GM18868 (cell line): Measurements from ENCODE around the gene NDUFB10.
"Not testable (repeated sequence)": the region's sequence is repeated elsewhere in the genome, so short reads cannot be mapped to it uniquely, and the experiment has no call there.

Source experiments
- ATAC-seq: cut with Tn5 transposase; IDR thresholded peaks from one replicate; pipeline ENCODE4 v1.9.1; 2021; ENCODE audit warnings: mild to moderate bottlenecking, moderate library complexity; ENCODE audit not compliant: unreplicated experiment

Gene NDUFB10

DNA sequence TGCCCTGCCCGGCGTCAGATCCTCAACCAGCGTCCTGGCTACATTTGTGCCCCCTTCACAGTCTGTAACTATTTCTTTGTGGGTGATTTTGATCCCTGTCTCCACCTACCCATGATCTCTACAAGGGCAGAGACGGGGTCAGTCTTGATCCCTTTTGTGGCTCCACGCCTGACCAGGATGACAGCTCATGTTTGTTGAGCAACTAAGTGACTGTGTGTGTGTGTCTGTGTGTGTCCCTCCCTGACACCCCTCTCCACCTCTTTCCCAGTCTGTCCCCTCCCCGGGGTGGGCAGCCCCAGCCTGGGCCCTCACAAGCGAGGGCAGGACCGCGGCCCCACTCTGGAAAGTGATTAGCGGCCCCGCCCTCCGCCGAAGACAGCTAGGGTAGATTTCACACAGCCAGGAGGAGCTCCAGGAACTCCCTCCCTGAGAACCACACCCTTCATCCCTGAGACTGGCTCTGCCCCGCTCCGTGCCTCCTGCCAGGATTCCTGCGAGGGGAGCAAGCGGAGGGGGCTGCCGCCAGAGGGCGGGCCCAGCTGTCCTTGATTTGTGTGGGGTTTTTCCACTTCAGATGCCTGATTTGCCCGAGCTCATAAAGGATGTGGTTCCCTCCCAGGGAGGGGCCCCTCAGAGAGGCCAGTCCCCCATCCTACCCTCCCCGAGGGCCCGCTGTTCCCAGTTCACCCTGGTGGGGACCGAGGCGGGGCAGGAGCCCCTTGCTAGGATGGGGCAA is 35.9 kb upstream of the NDUFB10 start:
- no peak for ATAC-seq

DNA sequence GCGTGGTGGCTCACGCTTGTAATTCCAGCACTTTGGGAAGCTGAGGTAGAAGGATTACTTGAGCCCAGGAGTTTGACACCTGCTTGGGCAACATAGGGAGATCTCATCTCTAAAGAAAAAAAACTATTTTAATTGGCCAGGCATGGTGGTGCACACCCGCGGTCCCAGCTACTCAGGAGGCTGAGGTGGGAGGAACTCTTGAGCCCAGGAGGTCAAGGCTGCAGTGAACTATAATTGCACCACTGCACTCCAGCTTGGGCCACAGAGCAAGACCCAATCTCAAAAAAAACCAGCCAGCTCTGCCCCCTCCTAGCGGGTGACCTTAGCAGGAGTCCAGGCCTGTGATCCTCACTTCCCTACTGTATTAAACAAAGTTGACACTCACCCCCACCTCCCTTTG is 35.2 kb upstream of the NDUFB10 start:
- no peak for ATAC-seq

DNA sequence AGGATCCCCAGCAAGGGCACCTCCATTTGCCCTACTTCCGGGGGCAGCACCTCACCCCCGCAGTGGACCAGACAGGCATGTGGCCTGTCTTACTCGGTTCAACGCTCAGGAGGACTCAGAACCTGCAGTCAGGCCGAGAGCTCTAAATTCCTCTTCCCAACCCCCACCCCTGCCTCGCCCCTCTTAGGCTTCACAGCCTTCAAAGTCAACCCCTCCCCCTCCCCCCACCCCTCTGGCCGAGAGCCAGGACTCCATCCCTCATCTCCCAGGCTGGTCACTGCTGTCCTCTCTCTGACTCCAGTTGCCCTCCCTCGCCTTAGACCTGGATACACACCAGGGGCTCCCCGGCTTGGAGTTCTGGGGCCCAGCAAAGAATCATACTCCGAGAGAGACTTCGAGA is 33.1 kb upstream of the NDUFB10 start:
- no peak for ATAC-seq

DNA sequence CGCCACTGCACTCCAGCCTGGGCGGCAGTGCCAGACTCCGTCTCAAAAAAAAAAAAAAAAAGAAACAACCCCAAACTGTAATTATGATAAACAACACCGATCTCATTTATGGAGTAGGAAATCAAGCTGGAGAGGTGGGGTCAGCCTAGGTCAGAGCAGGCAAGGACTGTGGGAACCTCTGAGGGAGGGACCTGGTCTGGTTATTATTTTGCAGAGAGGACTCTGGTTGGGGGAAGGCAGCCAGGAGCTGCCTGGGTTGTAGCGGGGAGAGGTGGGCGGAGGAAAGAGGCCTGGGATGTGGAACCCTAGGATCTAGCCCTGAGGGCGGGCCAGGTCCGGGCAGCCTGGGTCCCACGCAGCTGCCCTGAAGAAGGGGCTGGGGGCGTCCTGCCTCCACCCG is 30.2 kb upstream of the NDUFB10 start:
- ATAC-seq, result no peak

DNA sequence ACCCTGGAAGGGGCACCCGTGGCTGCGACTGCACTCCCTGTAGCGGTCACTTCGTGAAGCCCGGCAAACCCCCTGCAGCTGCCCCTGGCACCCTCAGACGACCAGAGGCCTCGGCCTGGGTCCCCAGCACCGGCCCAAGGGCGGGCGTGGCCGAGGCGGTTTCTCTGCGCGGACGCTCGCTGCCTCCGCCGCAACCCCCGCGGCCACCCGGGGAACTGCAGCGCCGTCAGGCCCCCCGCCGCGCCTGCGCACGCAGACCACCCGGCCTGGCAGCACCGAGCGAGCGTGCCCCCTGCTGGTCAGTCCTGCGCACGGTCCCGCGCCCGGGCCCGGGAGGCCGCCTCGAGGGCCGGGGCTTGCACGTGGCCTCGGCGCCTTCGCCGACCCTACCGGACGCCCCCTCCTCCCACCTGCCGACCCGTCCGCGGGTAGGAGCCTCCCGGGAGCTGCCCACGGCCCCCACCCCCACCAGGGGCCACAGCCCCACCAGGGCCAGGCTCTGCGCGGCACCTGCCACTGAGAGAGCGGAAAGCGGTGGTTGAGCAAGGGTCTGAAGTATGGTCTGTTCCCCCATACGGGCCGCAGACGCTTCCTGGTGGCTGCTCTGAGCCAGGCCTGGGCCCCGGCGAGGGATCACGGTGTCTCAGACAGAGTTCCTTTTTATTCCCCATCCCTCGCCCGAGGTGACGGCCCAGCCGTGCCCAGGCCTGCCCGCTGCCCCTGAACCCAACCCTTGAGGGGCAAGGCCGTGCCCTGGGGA is 29.6 kb upstream of the NDUFB10 start:
- ATAC-seq, result peak; percentile 83

DNA sequence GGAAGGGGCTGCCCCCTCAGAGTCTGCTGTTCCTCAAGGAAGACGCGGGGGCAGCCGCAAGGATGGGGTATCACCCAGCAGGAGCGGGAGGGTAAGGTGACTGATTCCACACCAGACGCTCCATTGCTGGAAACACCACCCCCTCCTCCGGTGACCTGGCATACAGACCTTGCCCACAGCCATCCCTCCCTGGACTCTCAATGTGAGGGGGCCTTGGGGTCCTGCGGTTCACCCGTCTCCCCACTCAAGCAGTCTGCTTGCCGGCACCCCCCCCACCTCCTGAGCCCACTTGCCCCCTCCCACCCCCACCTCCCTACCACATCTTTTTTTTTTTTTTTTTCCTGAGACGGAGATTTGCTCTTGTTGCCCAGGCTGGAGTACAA is 29.0 kb upstream of the NDUFB10 start:
- ATAC-seq, result no peak

DNA sequence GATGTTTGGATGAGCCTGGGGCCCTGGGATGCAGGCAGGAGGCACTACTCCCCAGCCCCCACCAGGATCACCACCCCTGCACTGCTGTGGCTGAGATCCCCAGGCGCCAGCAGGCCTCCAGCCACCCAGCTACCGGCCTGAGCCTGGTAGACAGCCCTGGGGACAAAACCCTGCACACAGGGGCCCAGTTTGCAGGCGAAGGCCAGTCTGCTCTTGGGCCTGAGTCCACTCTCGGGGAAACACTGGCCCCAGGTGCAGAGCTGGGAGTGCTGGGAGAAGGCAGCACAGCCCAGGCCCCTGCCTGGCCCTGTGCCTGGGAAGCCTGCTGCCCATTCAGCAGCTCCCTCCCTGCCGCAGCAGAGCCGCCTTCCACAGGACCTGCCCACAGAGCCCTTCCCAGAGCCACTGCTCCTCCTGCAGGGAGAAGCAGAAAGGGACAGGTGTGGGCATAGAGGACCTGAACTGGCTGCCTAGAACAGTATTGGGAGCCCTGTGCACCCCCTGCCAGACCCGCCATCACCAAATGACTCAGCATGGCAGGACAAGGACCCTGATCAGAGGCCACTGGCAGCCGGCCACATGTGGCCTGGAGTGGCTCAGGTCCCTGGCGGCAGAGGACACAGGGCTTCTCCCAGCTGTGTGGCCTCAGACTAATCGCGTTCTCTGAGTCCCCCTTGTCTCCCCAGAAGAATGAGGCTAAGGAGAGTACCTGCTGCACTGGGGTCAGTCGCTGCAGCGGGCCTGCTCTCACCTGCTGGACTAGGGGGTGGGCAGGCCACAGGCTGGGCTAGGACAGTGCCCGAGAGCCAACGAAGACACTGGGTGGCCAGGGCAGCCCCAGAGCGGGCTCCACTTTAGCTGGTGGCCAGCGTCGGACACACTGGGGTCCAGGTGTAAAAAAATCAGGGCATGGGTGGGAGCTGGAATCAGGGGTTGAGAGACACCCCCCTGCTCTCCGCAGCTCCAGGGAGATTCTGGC is 27.0 kb upstream of the NDUFB10 start:
- ATAC-seq, result no peak

DNA sequence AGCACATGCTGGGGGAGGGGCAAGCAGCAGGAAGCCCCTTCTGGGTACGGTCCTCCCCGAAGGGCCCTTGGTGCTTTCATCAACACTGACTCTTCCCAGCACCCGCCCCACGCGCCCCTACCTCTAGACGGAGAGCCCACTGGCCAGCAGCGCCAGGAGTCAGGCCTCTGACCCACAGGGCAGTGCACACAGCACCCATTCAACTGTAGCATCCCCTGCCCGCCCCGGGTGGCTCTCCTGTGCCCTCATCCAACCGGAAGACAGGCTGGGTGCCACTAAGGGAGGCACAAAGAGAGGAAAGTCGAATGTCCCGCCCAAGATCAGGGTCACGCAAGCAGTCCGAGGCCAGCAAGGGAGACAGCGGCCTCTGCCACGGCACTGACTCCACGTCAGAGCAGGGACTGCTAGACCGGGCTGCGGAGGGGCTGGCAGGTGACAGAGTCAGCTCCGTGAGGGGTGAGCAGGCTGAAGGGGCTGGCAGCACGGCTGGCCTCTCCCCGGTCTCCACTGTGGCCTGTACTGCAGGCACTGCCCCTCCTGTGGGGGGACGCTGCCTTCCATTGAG is 26.2 kb upstream of the NDUFB10 start:
- ATAC-seq, result no peak

DNA sequence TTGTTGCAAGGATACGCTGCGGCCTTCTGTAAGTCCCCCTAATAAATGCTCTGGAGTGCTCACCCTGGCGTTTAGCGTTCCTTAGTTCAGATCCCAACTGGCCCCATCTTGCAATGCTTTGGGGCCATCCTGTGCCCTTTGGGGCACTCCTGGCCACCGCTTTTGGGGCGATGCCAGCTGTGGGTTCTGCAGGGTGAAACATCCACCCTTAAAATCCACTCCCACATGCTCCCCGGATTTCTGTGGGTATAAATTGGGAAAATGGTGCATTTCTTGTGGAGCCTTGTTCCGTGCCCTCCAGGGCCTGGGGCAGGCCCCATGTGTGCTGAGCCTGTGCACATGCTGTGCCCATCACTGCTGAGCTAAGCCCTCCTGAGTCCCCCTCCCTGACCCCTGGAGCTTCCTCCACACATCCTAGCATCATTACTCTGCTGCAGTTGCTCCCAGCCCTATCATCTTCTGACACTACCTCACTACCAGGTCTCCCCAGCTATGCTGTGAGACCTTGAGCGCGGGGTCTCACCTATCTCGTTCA is 22.3 kb upstream of the NDUFB10 start:
- no peak for ATAC-seq

DNA sequence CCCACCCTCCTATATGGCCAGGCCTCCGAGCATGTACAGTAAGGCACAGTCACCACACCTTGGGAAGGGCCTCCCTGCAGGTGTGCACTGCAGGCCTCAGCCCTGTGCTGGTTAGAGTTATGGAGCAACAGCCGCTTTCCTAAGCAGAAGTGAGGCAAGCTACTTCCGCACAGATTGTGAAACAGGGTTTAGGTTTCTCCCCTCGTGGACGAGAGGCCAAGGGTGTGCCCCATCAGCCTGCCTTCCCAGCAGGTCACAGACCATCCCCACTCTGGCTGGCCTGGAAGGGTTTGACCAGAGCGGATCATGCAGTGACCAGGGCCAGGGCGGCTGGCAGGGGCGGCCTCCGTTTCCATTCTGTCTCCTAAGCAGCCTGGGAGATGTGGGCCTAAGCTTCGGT is 21.0 kb upstream of the NDUFB10 start:
- no peak for ATAC-seq

DNA sequence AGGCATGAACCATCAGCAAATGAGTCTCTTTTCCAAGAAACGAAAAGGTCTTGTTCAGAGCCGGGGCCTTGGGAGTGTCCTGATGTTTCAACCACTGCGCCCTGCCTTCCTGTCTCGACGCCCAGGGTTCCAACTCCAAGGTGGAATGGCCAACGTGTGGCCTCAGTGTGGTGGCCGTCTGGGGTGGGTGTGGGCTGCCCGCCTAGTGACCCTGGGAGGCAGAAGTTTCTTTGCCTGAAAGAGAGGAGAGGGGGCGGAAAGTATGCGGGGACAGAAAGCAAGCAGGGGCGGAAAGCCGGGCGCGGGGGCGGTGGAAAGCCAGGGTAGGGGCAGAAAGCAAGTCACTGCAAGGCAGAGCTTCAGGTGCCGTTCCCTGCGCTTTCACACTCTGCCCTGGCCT is 20.4 kb upstream of the NDUFB10 start:
- no peak for ATAC-seq

DNA sequence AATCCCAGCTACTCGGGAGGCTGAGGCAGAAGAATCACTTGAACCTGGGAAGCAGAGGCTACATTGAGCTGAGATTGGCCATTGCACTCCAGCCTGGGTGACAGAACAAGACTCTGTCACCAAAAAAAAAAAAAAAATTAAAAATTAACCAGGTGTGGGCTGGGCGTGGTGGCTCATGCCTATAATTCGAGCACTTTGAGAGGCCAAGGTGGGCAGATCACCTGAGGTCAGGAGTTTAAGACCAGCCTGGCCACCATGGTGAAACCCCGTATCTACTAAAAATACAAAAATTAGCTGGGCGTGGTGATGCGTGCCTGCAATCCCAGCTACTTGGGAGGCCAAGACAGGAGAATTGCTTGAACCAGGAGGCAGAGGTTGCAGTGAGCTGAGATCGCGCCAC is 19.5 kb upstream of the NDUFB10 start:
- not testable (repeated sequence) for ATAC-seq

DNA sequence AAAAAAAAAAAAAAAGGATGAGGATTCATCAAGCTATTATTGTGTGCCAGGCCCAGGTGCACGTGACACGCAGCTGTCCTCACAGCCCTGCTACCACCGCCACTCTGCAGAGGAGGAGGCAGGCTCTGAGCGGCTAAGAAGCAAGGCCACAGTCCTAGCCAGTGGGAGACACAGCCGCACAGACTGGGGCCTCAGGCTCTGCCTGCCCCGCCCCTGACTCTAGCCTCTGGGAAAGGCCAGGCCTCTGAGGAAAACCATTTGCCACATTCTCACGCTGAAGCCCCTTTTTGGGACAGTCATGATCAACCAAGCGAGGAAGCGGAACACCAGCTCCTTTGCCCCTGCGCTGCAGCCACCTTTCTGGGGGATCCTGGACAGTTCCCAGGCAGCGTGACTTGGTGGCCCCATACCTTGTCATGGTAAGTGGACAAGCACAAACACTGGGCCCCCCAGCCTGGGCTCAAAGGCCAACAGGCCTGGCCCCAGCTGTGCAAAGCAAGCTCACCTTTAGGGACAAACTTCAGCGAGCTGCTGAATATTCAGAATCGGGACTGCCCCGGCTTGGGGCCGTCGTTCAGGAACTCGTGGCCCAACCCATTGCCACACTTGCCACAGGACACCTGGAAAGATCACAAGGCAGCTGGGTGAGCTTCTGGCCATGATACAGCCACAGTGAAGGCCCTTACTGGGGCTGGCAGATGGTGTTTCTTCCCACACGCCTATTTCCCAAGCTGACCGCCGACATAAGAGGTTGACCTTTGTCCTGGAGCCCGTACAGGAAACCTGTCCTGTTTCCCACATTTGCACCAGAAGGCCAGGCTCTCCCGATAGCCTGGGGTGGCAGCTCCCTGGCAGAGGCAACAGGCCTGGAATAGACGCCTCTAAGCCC is 18.8 kb upstream of the NDUFB10 start:
- no peak for ATAC-seq

DNA sequence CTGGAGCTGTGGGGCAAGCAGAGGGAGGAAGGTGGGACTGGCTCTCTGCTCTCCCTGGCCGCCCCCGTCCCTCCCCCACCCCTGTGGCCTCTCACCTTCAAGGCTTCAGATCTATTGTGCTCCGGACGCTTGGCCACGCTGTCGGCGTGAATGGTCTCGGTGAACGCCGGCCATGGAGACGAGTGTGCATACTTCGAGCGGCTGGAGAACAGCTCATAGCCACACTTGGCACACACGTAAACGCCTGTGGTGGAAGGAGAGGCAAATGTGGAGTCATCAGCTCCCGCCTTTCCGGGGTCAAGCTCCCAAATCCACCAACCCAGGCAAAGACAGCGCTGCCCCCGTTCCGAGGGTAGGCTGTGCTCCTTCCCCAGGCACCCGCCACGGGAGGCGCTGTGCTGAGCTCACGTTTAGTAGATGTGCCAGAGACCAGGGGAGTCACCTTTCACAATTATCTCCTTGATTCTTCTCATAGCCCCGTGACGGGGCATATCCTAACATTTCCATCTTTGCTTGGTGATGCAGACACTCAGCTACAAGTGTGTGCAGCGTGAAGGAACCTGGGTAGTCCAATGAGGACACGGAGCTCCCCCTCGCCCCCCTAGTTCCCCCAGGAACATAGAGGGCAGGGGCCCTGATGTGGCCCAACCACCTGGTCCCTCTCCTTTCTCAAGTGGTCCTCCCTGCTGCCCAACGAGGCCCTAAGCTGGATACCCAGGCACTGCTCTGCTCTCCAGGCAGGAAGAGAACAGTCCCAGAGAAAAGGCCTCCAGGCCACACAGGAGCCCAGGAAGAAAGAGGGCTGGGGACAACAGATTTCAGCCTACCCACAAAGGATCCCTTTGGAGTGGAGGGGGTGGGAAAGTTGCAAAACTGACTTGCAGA is 17.9 kb upstream of the NDUFB10 start:
- ATAC-seq, result no peak

DNA sequence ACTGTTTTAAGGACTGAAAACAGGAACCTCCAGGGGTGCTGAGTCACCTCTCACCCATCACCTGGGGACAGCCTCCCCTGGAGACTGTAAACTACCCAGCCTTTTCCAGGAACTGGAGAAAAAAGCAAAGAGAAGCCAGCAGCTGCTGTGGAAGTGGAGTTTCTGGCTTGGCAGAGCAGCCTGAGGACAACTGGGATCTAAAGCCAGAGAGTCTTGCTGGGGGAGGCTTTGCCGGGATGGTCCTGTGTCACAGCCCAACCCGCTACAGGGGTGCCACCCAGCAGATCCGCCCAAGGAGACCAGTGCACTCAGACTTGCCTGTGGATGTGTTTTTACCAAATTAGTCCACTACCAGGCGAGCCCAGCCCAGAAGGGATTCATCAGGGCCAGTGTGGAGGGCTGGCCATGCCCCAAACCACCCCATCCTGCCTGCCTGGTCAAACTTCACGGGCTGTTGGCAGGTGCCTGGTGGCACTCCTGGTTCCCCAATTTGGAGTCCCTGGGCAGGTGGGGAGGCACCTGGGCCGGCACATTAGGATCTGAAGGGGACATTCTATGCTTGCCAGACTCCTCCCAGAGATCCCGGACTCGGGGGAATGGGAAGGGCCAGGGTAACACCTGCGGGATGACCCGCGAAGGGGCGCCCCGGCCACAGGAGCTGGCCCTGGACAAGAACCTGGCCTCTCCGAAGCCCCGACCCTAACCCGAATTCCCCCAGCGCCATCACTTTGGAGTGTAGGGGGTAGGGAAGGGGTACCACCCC is 17.1 kb upstream of the NDUFB10 start:
- no peak for ATAC-seq

DNA sequence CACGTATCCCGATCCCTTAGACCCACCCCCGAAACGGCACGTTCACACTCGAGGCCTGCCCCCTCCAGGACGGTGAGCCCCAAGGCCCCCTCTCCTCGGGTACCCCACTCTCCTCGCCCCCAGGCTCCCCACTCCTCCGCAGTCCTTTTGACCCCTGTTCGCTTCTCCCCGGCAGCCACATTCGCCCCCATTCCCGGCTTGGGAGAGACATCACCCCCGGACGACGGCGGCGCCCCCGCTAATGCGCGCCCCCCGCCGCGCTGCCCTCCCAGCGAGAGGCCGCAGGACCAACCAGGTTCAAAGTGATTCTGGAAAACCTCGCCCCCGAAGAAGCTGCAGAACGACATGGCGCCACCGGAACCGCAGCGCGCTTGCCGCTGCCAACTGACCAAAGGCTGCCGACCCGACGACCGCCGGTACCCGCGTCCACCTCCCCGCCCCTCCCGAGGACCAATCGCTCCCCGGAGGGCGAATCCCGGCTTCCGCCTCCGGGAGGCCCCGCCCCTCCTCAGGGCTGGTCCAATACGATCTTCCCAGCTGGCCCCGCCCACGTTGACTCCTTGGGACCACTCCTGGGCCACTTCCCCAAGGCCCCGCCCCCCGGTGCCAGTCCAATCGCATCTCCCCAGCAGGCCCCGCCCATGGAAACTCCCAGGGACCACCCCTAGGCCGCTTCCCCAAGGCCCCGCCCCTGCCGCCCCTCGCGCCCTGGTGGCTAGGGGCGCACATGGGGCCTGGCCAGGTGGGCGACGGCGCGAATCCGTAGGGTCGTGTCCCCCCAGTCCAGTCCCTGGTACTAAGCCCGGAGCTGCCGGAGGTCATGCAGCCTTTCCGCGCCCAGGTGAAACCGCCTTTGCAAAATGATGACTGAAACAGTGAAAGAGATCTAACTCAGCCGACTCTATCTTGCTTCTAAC is 16.3 kb upstream of the NDUFB10 start, which contains the start of gene MSRB1:
Gene MSRB1, minus strand, starts transcription at position 390 of the 917 bp plus-strand sequence. Its CDS starts 43 bp downstream, at position 347.
- peak; percentile 94 for ATAC-seq
